WTC11 (cell line): Measurements from ENCODE around the gene RAP2A.

Experiments
- CTCF ChIP-seq: fragments of 200-600 bp; IDR thresholded peaks from 2 replicates; pipeline ENCODE4 v1.8.0; 2022; ENCODE audit warnings: antibody characterized with exemption
- ELF4 ChIP-seq: sonication (generic); formaldehyde crosslinking; IDR thresholded peaks from 2 replicates; pipeline ENCODE4 v1.8.1; 2022; ENCODE audit warnings: low read depth, mild to moderate bottlenecking, moderate library complexity, missing genetic modification reagents
- ESRRA ChIP-seq: sonication (generic); formaldehyde crosslinking; IDR thresholded peaks from 2 replicates; pipeline ENCODE4 v1.8.1; 2022; ENCODE audit warnings: mild to moderate bottlenecking, missing genetic modification reagents, borderline replicate concordance
- FOXJ3 ChIP-seq: sonication (generic); formaldehyde crosslinking; IDR thresholded peaks from 2 replicates; pipeline ENCODE4 v1.9.0; 2021; ENCODE audit warnings: missing genetic modification reagents, mild to moderate bottlenecking, borderline replicate concordance
- IRF2 ChIP-seq: sonication (generic); formaldehyde crosslinking; IDR thresholded peaks from 2 replicates; pipeline ENCODE4 v1.8.0; 2022; ENCODE audit warnings: low read depth, missing genetic modification reagents, borderline replicate concordance
- PRDM15 ChIP-seq: sonication (generic); formaldehyde crosslinking; IDR thresholded peaks from 2 replicates; pipeline ENCODE4 v1.8.0; 2022; ENCODE audit warnings: missing genetic modification reagents
- PREB ChIP-seq: sonication (generic); formaldehyde crosslinking; IDR thresholded peaks from 2 replicates; pipeline ENCODE4 v1.8.1; 2022; ENCODE audit warnings: mild to moderate bottlenecking, missing genetic modification reagents, moderate library complexity, borderline replicate concordance
- TCF7 ChIP-seq: sonication (generic); formaldehyde crosslinking; IDR thresholded peaks from 2 replicates; pipeline ENCODE4 v1.8.0; 2022; ENCODE audit warnings: mild to moderate bottlenecking, low read depth, missing genetic modification reagents, moderate library complexity
- ZNF121 ChIP-seq: sonication (generic); formaldehyde crosslinking; IDR thresholded peaks from 2 replicates; pipeline ENCODE4 v1.8.0; 2023; ENCODE audit warnings: missing genetic modification reagents
- ZNF138 ChIP-seq: sonication (generic); formaldehyde crosslinking; conservative IDR thresholded peaks from 2 replicates; pipeline ENCODE4 v1.8.1; 2022; ENCODE audit warnings: mild to moderate bottlenecking, moderate library complexity, missing genetic modification reagents
- ZNF219 ChIP-seq: sonication (generic); formaldehyde crosslinking; IDR thresholded peaks from 2 replicates; pipeline ENCODE4 v1.8.0; 2023; ENCODE audit warnings: missing genetic modification reagents, mild to moderate bottlenecking, borderline replicate concordance

- TF ChIP-seq PRDM15 (CRISPR knock-in tag): no peak
- TF ChIP-seq PREB (CRISPR knock-in tag): no peak
- TF ChIP-seq TCF7: no peak
- TF ChIP-seq CTCF: no peak
- TF ChIP-seq IRF2 (CRISPR knock-in tag): no peak
- no peak for TF ChIP-seq FOXJ3 (CRISPR knock-in tag)
- no peak for TF ChIP-seq ZNF121 (CRISPR knock-in tag)
- TF ChIP-seq ESRRA (CRISPR knock-in tag): no peak
- no peak for TF ChIP-seq ZNF219 (CRISPR knock-in tag)
- TF ChIP-seq ELF4: no peak
- no peak for TF ChIP-seq ZNF138 (CRISPR knock-in tag)
Observed at GRCh38 chr13:97485320-97485719, 51.4 kb downstream of the RAP2A start.
